Right renal cortex interstitium (tissue), 3 donors: Measurements from ENCODE around the gene SULT1A2. TPM values are rescaled to one million over a fixed set of nuclear protein-coding genes. Genes with fewer than 3 reads are reported as not detected.
A peak's percentile ranks its signal among the peaks of the same experiment; 100 is the strongest.
"Not testable (repeated sequence)": the region's sequence is repeated elsewhere in the genome, so short reads cannot be mapped to it uniquely, and the experiment has no call there.

Experiments
- DNase-seq, 3 donors: peaks; one replicate each; pipeline ENCODE4 v3.0.0-alpha.2; 2013; ENCODE audit warnings: low read depth in 3 of 3, low spot score in 2 of 3
- polyA plus RNA-seq, 3 donors: library from polyadenylated mRNA; unstranded; fragments of 120-200 nt; gene quantifications; one replicate each; pipeline ENCODE4 v1.2.1, GENCODE V29; 2013; ENCODE audit not compliant: insufficient read length in 3 of 3

SULT1A2 gene
- 1 to 10 TPM; 1.1 to 2.6 (median 1.6) TPM for polyA plus RNA-seq

DNA sequence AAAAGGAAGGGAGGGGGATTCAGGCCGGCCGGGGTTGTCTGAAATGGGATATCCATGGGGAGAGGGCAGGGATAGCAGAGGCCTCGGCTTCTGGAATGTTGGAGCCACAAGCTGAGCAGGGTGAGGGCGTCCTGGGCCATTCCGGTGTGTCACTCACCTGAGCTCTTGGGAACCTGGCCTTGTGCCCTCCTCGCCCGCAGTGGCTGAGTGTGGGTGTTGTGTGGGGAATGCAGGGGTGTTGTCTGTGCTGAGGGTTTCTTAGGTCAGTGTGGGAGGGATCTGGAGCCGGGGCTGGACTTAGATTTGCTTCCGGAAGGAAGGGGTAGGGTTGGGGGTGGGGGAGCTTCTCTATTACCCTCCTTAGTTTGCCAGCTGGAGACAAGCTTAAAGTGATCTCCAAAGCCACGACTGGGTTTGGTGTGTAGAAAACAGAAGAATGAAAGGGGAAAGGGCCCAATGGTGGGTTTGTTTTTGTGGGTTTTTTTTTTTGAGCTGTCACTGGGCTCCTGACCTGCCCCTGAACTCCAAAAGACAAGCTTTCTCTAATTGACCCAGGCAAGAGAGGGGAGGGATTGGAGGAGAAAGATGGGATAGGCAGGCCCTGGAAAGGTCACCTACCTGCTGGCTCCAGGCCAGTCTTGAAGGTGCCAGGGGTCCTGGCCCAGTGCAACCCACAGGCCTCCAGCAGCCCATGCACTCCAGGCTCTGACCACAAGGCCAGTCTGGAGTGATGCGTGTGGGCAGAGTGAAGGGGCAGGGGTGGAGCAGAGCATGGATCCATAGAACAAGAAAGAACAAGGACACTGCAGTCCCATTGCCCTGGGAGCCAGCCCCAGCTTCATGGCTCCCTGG, at the start of gene SULT1A2:
Gene SULT1A2, minus strand, starts transcription at position 211 of the 852 bp plus-strand sequence. CDS start 1,120 bp downstream, outside the sequence.
- DNase-seq: peak in 1 of 3 donors; percentile 45

DNA sequence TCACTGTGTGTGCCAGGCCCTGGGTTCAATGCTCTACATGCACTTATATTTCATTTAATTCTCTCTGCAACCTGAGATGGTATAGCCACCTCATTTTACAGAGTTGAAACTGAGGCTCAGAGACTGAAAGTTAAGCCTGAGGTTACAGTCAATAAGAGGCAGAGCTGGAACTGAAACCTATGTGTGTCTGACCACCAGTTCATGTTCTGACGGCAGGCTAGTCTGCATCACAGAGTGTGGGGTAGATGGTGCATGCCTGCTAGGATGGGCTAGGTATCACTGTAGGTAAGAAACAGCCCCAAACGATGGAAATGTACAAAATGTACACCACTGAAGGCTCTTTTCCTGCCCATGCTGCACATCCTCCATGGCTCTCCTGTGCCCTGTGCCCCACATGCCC, 43.1 kb upstream of the SULT1A2 start:
- not testable (repeated sequence) for DNase-seq

DNA sequence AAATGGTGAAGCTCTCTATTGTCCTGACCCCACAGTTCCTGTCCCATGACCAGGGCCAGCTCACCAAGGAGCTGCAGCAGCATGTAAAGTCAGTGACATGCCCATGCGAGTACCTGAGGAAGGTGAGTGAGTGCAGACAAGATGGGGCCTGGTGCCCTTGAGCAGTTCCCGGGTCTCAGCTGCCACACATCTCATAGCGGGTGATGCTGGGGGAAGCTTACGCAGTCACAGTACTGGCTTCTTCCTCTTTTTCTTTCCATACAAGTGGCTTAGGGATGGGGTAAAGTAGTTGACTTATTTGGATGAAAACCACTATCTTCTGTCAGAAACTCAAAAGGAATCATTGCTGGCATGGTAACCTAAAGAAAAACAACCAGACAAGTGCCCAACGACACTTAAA, 41.5 kb upstream of the SULT1A2 start:
- DNase-seq: not testable (repeated sequence)

DNA sequence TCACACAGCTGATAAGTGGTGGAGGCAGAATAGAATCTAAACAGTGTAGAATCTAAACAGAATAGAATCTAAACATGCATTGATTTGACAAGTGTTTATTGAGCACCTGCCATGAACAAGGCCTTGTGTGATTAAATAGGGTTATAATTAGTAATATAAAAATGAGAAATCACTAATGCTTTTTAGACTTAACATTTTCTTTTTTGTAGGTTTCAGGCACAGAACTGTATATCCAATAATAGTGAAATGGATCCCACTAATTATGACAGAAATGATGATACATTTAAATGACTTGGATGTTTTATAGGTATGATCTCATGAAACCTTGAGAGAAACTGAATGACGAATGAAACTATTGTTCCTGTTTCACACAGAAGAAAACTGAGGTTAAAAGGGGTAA, 40.9 kb upstream of the SULT1A2 start, which contains the start of gene NPIPB8:
Gene NPIPB8, plus strand, starts transcription at position 301 of the 400 bp plus-strand sequence. CDS start 296 bp downstream, outside the sequence.
- not testable (repeated sequence) for DNase-seq

DNA sequence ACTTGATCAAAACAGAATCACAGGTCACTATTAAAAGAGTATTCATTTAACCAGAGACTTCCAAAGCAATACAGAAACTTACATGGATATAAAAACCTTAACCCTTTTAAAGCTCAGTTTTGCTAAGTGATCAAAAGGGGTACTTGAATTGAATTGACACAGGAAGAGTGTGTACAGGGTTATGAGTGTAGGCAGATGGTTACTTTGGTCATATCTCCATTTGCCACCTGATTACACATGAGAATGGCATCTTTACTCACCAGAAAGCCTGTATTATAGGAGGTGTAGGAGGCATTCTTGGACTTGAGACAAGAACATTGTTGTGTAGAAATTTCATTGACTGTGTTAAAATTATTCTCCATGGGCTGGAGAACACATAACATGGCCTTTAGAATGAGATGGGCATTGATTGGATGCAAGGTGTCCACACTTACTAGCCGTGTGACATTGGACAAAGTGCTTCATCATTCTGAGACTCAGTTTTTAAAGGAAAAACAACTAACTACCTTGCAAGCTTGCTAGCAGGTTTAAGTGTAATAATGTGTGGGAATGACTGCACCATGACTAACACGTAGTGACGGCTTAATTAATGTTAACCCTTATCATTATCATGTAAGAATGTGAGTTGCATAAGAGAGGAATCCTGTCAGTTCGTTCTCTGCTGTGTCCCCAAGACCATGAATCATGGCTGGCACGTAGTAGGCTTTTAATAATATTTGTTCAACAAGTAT, 39.4 kb upstream of the SULT1A2 start:
- not testable (repeated sequence) for DNase-seq

DNA sequence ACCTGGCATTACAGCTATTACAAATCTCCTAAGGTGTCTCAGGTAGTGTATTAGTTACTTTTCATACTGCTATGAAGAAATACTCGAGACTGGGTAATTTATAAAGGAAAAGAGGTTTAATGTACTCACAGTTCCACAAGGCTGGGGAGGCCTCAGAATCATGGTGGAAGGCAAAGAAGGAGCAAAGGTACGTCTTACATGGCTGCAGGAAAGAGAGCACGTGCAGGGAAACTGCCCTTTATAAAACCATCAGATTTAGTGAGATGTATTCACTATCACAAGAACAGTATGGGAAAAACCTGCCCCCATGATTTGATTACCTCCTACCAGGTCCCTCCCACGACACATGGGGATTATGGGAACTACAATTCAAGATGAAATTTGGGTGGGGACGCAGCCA, 34.1 kb upstream of the SULT1A2 start:
- DNase-seq: not testable (repeated sequence)

DNA sequence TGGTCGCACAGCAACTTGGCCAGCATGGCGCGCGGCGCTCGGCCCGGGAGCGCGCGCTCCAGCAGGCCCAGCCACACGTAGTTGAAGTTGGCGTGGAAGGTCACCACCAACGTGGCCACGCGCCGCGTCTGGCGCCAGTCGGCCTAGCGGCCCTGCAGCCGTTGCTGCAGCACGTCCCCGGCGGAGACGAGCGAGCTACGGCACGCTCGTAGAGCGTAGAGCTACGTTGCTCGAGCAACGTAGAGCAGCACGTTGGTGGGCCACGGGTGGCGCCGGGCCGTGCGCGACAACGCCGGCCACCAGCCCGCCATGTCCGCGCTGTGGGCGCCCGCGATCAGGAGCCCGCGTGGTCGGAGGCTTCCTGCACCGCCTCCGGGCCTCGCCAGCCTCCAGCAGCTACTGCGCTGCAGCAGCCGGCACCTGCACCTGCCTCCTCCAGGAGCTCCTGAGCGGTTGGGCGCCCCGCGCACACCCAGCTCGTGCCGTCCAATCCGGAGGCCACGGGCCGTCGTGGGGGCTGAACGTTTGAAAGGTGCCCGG, 26.4 kb upstream of the SULT1A2 start:
- DNase-seq: no peak

DNA sequence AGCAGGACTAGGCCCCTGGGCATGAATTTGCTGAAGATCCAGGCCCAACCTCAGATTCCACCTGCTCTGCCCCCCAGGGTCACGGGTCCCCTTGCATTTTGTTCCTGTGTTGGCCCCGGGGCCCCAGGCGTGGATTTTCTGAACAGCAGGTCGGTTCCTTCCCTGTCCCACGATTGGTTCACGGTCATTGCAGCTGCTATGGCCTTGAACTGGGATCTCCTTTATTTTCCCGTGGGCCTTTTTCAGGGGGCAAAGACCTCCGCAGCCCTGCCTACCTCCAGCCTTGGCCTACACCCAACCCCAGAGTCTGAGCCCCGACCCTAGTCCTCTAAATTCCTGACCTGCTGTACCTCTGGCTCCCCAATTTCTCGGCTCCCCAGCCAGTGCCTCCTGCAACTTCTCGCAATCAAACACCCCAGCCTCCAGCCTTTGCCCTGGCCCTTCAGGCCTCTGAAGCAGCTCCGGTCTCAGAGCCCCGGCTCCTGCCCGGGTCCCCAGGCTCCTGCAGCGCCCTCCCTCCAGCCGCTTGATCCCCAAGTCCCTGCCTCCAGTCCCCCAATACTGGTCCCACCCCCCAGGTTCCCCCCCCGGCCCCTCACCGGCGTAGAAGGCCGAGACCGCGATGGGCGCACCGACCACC, 25.8 kb upstream of the SULT1A2 start:
- DNase-seq: not testable (repeated sequence)

DNA sequence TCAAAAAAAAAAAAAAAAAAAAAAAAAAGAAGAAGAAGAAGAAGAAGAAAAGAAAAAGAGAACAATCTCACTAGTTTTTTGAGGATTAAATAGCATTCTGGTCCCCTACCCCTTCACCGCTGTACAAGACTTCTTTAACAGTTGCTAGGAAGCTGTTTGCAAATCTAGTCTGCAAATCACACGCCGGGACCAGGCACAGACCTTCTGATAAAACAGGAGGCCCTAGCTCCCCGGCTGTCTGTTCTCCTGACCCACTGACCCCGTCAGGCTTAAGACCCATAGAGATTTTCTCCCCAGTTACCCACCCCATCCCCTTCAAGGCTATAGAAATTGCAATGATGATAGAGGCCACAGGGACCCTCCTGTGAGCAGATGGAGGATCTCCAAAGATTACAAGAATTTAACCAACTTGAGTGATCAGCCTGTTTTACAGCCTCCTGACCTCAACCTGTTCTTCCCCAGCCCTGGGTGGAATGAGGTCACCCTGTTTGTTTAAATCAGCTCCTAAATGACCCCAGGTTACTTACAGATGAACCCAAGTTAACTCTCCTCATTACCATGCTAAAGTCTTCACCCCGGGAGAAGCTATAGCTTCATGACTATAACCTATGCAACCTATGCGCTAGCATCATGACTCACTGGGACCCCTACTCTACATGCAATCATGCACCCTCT, 24.8 kb upstream of the SULT1A2 start:
- DNase-seq: no peak

DNA sequence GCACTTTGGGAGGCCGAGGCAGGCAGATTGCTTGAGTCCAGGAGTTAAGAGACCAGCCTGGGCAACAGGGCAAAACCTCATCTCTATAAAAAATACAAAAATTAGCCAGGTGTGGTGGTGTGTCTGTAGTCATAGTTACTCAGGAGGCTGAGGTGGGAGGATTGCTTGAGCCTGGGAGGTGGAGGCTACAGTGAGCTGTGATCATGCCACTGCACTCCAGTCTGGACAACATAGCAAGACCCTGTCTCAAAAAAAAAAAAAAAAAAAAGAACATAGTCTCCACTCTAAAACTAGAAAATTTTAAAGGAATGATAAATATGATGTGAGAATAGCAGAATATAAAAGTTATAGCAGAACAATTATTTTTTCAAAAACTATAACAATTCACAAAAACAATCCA, 23.5 kb upstream of the SULT1A2 start:
- not testable (repeated sequence) for DNase-seq

DNA sequence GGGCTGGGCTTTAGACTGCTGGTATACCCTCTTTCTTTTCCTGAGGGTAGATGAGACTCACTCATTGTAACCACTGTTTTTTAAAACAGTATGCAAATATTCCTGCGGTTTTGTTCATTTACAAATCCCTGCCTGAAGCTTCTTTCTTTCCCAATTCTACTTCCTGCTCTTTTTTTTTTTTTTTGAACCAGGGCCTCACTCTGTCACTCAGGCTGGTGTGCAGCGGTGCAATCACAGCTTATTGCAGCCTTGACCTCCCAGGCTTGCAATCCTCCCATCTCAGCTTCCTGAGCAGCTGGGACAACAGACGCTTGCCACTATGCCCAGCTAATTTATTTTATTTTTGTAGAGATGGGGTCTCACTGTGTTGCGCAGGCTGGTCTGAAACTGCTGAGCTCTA, 21.0 kb upstream of the SULT1A2 start:
- no peak for DNase-seq

DNA sequence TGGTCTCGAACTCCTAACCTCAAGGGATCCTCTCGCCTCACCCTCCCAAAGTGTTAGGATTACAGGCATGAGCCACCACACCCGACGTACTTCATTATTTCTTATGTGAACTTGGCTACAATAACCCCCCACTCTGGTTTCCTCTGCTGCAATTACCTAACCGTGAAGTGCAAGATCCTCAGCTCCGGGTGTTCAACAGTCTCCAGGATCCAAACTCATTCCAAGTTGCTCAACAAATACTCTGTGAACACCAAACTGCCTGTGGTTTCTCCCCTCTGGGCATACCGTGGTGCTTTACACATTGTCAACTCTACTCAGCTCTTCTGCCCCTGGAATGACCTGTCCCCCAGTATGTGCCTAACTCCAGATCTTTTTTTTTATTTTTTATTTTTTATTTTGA, 19.8 kb upstream of the SULT1A2 start:
- no peak for DNase-seq

DNA sequence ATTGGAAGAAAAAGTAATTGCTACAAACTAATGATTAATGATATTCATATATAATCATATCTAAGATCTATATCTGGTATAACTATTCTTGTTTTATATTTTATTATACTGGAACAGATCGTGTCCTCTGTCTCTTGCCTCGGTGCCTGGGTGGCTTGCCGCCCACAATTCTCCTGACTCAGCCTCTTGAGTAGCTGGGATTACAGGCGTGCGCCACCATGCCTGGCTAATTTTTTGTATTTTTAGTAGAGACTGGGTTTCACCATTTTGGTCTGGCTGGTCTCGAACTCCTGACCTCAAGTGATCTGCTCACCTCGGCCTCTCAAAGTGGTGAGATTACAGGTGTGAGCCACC, 19.4 kb upstream of the SULT1A2 start:
- not testable (repeated sequence) for DNase-seq

DNA sequence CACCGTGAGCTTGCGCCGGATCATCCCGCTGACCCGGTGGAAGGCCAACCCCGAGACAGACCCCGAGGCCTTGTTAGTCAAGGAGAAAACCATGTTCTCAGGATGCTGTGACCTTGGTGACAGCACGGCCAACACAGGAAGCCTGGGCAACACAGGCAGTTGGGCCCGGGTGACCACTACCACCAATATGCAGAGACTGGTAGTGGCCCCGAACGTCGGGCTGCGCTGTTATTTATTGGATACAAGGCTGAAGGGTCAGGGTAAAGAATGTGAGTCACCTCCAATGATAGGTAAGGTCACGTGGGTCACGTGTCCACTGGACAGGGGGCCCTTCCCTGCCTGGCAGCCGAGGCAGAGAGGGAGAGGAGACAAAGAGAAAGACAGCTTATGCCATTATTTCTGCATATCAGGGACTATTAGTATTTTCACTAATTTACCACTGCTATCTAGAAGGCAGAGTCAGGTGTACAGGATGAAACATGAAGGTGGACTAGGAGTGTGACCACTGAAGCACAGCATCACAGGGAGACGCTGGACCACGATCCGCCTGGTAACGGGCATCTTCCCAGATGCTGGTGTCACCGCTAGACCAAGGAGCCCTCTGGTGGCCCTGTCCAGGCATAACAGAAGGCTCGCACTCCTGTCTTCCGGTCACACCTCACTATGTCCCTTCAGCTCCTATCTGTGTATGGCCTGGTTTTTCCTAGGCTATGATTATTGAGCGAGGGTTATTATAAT, 18.8 kb upstream of the SULT1A2 start:
- DNase-seq: not testable (repeated sequence)

DNA sequence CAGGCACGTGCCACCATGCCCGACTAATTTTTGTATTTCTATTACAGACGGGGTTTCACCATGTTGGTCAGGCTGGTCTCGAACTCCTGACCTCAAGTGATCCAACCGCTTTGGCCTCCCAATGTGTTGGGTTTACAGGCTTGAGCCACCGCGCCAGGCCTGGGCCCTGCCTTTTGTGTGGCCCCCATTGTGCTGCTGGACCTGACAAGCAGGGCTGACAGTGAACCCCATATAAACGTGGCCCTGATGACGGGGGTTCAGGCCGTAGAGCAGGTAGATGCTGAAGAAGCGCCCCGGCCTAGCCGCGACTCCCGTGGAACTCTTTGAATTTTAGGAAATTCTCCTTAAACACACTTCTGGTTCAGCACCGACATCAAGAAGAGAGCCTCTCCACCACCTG, 17.7 kb upstream of the SULT1A2 start:
- DNase-seq: not testable (repeated sequence)

DNA sequence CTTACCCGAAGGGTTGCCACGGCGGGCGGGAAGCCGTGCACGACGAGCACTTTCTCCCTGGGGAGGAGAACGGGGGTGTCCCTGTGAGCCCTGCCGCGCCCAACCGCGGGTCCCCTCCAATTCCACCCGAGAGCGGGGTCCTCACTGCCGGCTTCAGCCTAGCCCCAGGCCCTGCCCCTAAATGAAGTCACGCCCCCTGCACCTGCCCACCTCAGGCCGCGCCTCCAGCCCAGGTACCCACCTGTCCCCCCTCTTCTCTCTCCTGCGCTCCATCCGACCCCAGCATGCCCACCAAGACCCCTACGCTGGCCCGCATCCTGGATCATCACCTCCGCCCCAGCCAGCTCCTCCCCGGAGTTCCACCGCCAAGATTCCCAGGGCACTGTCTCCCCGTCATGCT, 17.1 kb upstream of the SULT1A2 start:
- DNase-seq: not testable (repeated sequence)

DNA sequence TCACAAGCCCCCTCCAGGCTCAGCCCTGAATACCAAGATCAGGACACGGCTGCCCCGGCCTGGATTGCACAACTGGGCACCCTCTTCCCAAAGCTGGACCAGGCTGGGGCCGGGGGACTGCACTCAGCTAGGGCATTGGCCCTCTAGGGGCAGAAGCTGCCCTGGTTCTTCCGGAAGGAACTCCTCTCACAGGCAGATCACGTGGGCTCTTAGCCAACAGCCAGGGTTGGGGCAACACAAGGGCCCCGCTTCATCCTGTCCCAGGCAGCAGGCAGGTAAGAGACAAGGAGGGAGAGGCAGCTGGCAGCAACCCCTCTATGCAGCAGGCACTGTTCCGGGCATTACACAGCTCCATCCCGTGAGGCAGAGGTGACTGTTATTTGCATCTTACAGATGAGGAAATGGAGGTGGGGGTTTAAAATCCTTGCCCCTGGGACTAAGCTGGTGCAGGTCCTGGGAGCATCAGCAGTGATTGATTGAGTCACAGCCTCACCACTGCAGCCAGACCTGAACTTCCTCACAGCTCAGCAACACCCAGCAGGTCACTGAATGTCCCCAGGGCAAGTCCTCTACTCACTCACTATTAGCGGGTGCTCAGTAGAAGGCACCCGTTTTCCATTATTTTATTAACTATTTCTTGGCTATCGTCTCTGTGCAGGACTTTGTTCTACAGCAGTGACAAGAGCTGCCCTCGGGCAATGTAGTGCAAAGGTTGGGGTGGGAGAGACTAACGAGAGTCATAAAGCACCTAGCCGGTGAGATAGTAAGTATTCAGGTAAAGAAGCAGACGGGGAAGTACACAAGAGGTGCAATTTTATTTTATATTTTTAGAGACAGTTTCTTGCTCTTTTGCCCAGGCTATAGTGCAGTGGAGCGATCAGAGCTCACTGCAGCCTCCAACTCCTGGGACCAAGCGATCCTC, 15.8 kb upstream of the SULT1A2 start:
- DNase-seq: not testable (repeated sequence)

DNA sequence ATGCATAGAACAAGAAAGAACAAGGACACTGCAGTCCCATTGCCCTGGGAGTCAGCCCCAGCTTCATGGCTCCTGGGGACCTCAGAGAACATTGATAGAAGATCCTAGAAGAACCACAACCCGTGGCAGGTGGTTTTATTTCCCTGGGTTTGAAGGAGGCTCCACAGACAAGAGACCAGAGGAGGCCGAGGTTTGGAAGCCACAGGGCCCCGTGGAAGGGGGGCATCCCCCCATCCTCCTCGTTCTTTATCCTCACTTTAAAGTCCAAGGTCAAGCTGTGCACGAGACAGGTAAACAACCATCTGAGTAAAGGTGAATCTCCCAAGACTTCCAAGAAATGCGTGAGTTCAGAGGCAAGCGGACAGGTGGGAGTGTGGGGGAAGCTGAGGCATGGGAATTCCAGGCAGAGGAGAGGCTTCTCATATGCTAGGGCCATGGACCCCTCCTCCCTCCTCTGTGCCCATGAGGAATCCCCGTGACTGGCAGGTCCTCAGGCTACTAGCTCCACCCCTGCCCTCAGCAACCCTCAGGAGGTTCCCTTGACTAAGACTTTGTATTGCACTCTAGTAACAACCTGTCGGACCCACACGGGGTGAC, 13.8 kb upstream of the SULT1A2 start:
- no peak for DNase-seq
